ENCODE data around the gene CDC42BPA. TPM values are rescaled to one million over a fixed set of nuclear protein-coding genes. Genes with fewer than 3 reads are reported as not detected.
"Not testable (repeated sequence)": the region's sequence is repeated elsewhere in the genome, so short reads cannot be mapped to it uniquely, and the experiment has no call there.

The CDC42BPA gene
- polyA plus RNA-seq, 1 donor: 47.2 TPM

DNA sequence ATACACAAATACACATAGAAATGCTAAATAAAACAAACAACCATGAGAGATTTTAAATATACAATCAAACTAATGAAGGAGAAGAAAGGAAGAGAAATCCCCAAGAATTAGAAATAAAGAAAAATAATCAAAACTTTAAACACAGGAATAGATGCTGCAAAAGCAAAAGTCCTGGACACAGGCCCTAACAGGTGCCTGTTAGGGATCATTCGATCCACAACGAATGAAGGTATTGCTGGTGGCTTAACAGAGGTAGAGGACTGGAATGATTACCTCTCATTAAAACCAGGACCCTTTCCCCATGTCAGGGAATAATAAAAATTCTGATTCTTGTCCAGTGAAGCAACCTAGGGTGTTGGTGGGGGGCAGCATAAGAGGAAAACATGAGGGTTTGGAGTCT, 56.8 kb downstream of the CDC42BPA start:
- DNase-seq: no peak

GRCh38 chr1:227260433-227260832, 57.9 kb downstream of the CDC42BPA start:
- DNase-seq: no peak

DNA sequence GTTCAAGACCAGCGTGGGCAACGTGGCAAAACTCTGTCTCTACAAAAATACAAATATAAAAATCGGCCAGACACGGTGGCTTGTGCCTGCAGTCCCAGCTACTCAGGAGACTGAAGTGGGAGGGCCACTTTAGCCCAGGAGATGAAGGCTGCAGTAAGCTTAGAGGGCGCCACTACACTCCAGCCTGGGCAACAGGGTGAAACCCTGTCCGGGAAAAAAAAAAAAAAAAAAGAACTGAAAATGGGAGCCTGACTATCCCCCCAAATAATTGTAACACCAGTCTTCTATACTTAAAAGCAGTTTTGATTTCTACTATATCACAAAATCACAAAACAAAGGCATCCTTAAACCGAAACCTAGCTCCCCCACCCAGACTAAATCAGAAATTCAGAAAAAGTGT, 60.3 kb downstream of the CDC42BPA start:
- no peak for DNase-seq

DNA sequence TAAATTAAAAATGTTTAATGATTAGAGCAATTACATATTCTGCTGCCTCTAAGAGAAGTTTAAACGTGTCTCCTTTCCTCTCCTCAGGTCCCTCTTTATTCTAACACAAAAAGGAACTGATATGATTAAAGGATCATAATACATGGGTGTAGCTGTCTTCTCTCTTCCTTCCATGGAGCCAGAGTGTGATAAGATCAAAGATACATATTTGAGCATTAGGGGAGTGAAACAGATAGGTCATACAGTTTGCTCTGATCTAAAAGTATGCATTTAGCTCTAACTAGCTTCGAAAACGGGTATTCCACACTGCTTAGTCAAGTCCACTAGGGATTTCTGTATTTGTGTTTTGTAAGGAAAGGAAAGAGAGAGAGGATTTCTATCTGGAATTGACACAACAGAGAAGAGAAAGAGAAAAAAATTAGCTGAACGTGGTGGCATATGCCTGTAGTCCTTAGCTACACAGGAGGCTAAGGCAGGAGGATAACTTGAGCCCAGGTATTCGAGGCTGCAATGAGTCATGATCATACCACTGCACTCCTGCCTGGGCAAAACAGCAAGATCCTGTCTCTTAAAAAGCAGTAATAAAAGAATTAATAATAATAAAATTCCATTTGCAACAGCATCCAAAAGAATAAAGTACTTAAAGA, 63.1 kb downstream of the CDC42BPA start:
- no peak for DNase-seq

DNA sequence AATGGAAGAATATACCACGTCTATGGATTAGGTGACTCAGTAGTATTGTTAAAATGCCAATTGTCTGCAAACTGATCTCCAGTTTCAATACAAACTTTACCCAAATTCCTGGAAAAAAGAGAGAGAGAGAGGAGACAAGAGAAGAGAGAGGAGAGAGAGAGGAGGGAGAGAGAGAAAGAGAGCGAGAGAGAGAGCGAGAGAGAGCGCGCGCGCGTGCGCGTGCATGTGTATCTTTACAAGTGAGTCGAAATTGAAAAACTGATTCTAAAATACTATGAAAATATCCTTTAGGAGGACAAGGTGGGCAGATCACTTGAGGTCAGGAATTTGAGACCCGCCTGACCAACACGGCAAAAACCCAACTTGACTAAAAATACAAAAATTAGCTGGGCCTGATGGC, 65.2 kb downstream of the CDC42BPA start:
- DNase-seq: no peak

- no peak for DNase-seq
These were observed 72.5 kb downstream of the CDC42BPA start for GRCh38 chr1:227245613-227246320.

DNA sequence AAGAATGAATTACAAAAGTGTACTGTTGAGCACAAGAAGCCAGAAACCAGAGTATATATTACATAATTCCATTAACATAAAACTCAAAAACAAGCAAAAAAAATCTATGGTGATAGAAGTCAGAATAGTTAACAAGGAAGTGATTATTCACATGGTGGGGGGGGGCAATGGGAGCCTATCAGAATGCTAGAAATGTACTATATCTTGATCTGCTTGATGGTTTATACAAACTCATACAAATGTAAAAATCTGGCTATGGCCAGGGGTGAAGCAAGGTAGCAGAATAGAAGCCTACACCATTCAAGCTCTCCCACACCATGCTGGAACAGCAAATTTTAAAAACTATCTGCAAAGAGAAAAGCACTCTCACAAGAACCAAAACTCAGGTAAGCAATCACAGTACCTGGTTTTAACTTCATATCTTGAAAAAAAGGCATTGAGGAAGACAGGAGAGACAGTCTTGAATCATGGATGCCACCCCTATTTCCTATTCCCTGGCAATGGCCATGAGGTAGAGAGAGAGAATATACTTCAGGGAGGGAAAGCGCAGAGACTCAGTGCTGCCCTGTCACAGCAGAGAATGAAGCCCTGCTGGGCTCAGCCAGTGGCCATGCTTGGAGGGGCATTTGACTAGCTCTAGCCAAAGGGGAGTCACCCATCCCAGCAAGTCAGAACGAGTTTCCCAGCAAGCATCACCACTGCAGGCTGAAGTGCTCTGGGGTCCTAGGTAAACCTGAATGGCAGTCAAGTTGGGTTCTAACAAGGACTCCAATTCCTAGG, 73.8 kb downstream of the CDC42BPA start:
- no peak for DNase-seq

DNA sequence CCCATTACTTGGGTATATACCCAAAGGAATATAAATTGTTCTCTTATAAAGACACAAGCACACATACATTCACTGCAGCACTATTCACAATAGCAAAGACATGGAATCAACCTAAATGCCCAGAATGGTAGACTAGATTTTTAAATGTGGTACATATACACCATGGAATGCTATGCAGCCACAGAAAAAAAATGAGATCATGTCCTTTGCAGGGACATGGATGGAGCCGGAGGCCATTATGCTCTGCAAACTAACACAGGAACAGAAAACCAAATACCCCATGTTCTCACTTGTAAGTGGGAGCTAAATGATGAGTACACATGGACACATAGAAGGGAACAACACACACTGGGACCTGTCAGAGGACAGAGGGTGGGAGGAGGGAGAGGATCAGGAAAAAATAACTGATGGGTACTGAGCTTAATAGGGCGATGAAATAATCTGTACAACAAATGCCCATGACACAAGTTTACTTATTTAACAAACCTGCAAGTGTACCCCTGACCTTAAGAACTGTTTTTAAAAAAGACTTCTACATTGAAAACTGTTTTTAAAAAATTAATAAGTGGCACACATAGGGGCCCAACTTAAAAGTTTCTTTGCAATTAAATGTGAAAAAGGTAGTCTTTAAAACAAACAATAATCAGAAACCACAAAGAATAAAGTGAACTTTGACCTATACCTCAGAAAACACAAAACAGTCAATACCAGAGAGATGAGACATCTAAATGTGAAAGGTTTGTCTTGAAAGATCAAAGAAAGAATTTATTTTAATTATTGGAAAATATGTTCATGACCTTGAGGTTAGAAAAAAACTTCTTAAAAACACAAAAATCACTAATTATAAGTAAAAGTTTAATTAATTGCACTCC, 75.2 kb downstream of the CDC42BPA start:
- DNase-seq: no peak

GRCh38 chr1:227240983-227241382, 77.3 kb downstream of the CDC42BPA start:
- no peak for DNase-seq

DNA sequence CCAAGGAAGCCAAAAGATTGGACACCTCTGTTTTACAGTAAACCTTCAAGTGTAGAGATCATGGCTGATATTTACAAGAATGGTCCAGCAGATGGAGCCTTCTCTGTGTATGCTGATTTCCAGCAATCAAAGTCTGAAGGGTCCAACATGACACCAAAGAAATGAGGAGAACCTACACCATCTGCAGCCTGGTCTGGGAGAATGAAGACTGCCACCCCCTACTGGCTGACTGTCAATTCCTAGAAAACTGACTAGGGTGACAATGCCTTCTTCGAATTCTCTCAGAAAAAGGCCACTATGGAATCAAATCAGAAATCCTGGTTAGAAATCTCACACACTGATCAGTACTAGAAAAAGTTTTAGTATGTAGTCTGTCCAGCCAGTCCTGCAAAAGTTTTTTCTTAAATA, 83.3 kb downstream of the CDC42BPA start:
- peak; percentile 59 for DNase-seq

DNA sequence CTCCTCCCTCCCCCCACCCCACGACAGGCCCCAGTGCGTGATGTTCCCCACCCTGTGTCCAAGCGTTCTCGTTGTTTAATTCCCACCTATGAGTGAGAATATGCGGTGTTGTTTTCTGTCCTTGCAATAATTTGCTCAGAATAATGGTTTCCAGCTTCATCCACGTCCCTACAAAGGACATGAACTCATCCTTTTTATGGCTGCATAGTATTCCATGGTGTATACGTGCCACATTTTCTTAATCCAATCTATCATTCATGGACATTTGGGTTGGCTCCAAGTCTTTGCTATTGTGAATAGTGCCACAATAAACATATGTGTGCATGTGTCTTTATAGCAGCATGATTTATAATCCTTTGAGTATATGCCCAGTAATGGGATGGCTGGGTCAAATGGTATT, 87.2 kb downstream of the CDC42BPA start:
- not testable (repeated sequence) for DNase-seq

- DNase-seq: no peak
These were observed 90.1 kb downstream of the CDC42BPA start for GRCh38 chr1:227228201-227228600.

DNA sequence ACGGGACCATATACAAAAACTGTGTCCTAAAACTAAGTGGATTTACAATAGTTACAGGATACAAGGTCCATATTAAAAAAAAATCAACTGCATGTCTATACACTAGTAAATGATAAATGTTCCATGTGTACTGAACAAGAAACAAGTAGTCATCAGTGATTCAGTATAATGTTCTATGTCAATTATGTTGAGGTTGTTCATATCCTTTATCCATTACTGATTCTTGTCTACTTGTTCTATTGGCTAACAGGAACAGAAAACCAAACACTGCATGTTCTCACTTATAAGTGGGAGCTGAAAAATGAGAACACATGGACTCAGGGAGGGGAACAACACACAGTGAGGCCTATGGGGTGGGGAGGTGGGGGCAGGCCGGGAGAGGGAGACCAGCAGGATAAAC, 90.5 kb downstream of the CDC42BPA start:
- no peak for DNase-seq

GRCh38 chr1:227225715-227226346, 92.5 kb downstream of the CDC42BPA start:
- no peak for DNase-seq

DNA sequence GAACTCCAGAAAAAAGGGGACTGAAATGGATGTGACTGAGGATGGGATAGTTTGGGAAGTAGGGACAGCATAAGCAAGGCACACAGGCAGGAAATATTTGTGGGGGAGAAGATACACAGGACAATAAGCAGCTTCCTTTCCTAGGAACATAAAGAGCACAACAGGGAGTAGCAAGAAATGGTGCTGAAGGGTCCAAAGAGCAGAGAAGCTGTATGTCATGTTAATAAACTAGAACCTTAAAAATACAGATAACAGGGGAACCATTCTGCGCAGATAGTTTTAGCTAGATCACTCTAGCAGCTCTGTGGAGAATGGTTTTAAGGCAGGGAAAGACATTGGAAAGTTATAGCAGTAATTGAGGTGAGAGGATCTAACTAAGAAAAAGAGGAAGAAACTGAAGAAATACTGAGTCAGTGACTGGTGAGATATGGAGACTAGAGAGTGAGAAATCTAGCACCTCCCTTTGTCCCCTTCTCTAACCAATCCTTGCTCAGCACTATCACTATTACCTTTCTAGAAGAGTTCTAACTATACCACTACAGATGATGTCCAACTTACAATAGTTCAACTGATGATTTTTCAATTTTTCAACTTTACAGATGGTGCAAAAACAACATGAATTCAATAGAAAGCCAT, 95.0 kb downstream of the CDC42BPA start:
- DNase-seq: no peak

DNA sequence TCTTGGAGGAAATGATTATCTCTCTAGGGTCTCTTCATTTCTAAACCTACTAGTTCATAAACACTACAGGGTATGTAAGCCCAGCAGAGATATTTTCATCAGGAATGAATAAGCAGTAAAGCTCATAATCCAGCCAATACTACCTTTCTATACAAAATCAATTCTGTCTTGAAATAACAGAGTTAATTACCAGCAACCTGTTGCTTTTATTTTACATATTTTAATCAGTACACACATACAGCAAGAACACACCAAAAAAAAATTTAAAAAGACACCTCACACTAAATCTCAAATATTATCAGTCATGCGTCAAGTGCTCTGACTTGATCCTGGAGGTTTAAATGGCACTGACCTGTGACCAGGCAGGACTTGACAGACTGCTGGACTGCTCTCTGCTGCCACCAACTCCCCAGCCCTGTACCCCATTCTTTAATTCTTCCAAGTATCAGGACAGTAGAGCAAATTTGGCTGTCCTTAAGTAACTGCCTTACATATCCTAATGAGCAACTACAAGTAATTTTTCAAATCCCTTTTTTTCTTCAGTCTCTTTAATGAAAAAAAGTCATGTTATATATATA, 98.5 kb downstream of the CDC42BPA start:
- no peak for DNase-seq

DNA sequence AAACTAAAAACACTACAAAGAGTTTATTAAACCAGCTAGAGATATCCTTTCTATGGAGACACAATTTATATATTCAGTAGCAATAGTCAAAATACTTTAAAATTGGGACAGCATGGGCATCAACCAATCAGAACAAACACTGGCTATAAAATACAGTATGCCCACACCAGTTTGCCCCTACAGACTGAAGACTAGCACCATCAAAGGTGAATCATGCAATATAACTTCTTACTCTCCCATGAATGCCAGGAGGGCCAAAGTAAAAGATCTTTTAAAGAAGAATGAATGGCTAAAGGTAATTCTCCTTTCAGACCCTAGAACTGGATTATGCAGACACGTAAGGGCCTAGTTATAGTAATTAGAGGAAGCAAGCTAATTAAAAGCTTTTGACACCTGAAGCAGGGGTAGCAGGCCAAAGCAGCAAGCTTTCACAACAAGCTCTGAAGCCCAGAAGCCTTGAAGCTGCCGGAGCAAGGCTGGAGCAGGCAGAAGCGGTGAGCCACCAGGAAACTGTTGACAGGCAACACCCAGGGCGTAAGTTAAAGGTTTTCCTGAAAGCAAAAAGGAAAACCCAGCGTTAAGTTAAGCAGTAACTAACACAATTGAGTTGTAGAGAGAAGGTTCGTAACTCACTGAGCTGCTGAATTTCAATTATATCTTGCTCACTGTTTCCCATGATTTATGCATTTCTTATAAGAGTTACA, 99.3 kb downstream of the CDC42BPA start:
- no peak for DNase-seq

DNA sequence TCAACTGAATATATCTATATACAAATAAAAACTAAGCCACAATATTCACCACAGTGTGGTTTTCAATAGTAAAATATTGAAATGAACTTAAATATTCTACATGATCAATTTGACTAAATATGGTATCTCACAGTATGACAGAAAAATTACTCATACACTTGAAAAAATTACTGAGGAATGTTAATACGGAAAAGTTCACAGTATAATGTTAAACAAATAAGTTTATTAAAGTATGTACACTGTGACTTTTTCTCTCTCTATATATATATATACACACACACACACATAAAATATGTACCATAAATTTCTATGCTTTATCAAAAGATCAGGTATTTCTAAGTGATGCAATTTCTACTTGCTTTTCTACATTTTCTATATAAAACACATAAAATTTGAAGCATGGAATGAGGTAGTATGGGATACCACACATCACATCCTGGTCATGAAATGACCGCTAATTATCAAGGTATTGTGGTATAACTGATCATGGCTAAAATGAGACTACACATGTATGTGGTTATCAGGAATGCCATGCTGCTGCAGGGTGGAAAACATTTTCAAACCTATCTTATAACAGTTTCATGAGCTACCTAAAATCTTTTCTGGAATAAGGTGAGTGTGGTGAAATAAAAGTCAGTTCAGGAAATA, 102.3 kb downstream of the CDC42BPA start:
- no peak for DNase-seq

DNA sequence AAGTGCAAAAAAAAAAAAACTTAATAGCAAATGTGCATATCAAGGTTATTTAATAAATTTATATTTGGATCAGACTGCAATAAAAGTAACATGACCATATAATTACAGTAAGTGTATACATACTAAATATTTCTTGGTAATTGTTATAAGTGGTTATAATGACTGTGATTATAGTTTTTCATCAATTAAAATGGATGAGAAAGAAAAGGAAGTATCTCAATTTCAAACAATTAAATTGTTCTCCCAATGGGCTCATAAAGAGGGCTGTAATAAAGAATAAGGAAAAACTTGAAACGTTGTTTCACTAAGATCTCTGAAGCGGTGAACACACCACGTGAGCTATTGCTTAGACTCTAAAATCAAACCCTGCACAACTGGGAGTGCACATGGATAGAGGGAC, 104.1 kb downstream of the CDC42BPA start:
- no peak for DNase-seq

DNA sequence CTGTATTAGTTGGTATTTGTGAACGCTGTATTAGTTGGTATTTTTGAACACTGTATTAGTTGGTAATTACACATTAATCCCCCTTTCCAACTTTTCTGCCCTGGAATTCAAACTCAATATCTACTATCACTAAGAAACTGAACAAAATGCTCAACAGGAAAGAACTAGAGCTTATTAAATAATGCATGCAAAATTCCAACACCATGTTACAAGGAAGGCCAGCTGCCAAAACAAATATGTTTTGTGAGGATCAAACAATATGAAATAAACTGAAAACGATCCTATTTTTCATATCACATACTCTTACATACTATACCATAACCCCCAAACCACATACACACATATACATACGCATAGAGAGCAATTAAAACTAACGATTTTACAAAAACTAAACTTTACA, 104.9 kb downstream of the CDC42BPA start:
- DNase-seq: no peak

All from left kidney (tissue), 2 donors.